NCI-H2196 (cell line): ENCODE results near the gene TTC7B.

Experiments
- DNase-seq: peaks from one replicate; lab custom pipeline; 2025; ENCODE audit not compliant: unreplicated experiment; lab: John Stamatoyannopoulos, UW

The TTC7B gene

DNA sequence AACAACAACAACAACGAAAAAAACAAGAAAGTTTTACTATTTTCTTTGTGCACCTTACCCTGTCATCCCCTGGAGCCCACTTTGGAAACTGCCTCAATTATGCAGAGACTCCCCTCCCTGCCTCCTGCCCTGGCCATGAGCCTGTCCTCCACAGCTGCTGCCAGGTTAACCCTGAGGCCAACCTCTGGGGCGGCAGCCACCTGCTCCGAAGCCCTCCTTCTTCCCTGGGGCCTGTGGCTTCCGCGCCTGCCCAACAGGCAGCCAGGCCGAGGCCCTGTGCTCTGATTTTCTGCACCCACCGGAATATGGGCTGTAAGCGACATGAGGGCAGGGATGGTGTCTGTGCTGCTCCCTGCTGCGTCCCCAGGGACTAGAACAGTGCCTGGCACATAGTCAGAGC lies 236.4 kb downstream of the TTC7B start:
- no peak for DNase-seq

DNA sequence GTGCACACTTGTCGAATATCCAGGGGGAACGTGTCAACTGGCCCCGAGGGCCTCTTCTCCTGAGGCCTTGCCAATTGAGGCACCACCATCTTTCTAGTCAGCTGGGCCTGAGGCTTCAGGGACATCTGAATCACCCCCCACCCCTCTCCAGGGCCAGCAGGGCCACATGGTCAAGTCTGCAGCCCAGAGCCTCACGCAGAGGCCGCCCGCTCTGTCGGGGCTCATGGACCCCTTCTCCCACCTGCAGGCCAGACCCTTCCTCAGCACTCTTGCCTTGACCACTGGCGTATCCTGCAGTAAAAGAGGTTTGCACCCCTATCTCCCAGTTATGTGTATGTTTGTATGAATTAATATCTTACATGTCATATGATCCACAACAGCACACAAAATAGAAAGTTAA lies 237.1 kb downstream of the TTC7B start:
- DNase-seq: no peak

DNA sequence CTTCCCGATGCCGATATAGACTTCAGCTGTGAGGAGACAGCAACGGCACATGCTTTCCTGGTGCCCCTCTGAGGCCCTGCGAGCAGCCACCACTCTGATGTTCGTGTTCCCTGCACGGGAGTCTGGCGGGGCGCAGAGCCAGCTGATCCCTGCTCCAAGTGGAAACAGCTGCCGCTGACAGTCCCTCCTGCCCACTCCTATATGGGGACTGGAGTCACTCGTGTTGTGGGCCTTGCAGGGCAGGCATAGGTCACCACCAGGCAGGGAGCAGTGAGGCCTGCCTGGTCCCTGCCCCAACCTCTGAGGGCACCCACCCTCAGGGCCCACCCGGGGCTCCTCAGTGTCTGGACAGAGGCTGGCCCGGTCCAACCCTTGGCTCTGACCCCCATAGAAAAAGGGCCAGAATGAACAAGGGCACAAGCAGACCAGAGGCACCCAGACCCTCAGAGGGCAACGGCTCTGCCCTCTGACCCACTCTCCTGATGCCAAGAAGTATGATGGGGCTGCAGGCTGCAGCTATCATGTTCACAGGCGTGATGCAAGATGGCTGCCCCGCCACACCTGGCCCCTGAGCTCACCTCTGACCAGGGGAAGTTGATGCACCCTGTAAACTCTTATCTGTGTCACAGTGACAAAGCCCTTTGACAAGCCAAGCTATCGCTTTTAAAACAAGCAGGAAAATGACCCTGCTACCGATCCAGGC lies 237.8 kb downstream of the TTC7B start:
- no peak for DNase-seq

GRCh38 chr14:90577661-90578282 lies 238.5 kb downstream of the TTC7B start:
- no peak for DNase-seq

DNA sequence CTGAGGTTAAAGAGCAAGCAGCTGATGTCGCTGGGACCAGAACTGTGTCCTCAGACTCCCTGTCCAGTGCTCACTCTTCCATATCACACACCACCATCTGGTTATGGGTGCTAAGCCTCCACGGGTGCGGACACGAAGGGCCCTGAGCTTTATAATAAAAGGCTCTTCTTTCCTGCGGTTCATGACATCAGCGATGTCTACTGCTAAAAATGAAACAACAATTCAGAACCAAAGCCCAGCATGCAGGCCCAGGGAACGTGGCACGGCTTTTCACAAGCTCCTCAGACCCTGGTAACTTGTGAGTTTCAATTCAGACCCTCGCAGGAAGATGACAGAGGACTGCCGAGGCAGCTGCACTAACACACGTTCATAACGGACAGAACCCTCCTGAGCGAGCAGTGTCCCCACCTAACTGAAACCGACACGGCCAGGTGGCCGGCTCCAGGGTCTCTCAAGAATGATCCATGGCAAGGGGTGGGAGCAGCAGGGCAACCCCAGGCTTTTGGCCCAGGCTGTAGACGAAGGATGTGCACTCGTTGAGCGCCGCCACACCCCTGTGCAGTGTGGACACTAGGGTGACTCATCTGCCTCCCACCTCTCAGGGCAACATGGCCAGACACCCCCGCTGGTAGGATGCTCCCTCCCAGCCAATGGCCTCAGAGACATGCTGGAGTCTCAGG lies 239.1 kb downstream of the TTC7B start:
- no peak for DNase-seq

GRCh38 chr14:90576581-90576980 lies 239.6 kb downstream of the TTC7B start:
- no peak for DNase-seq

DNA sequence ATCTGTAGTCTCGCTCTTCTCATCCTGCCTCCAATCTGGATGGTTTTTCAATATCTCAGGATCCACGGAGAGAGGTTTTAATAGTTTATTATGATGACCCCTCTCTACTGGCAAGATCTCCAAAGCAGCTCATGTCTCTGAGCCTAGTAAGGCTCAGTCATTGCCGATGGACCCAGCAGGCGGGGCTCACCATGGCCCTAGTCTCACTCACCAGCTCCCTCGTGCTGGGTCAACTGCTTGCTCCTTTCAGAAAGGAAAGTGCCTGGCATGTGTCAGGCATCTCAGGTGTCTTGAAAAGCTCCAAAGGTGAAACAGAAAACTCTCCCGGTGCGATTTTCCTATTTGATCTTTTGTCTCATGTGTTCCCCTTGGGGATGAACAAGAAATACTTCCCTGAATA lies 240.4 kb downstream of the TTC7B start:
- DNase-seq: no peak

DNA sequence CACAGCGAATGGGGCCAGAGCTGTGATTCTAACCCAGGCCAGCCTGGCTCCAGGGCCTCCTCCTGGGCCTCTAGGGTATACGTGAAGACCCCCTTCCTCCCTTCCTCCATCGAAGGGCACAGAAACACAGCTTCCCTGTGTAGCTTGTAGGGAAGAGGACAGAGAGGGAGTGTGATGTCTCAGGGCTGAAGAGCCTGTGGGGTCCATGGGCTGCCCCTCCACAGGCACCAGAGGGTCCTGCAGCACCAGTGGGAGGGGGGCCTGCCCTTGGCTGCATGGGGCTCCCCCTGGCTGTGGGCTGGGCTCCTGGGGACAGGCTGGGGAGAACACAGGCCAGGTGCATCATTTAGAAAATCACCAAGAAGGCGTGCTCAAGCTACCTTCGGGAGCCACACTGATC lies 240.9 kb downstream of the TTC7B start:
- no peak for DNase-seq

GRCh38 chr14:90574188-90575131 lies 241.8 kb downstream of the TTC7B start:
- DNase-seq: no peak

- no peak for DNase-seq
Measured at GRCh38 chr14:90573385-90574105, 242.7 kb downstream of the TTC7B start.

- no peak for DNase-seq
Measured at GRCh38 chr14:90572441-90573150, 243.6 kb downstream of the TTC7B start.

DNA sequence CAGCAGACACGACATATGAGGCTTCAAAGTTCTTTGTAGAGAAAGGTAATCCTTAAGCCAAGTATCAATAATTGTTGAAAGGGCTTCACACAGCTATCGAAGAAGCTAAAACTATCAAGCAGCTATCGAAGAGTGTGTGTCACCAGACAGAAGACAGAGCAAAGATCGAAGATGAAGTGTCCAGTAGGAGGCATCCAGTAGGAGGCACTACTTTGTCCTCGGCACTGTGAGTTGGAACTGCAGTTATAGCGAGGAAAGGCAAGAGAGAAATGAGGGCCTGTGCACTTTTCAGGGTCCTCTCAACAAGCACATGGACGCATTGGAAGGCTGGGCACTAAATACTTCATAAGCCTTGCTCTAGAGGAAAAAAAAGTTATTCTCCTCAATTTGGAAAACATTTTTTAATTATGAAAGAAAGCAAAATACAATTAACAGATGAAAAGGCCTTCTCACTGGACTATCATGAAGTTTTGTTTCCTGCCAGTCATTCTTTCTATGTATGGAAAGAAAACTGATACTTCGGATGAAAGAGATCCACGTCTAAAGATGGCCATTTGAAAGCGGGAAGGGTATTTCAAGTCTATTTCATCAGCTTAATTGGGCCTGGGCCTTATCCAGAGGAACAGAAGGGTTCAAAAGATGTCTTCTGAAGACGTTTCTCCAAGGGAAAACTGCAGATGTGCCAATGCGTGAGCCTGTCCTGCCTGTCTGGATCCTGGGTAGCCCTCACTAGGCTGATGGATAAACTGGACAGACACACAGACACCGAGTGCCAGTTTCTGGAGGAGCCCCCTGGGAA lies 244.9 kb downstream of the TTC7B start:
- no peak for DNase-seq

DNA sequence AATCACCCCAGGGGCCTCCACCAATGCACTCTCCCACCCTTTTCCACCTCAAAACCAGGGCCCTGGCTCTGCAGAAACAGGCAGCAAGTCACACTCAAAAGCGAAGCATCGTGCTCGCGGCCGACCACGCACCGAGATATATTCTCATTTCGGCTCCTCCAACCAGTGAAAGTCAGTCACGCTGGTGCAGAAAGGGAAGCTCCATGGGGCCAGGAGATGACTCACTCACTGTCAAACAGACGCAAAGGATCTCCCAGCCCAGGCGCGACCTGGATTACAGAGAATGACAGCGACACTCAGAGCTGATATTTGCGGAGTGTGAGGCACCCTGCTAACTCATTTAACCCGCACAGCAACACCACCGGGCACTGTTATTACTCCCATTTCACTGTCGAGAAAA lies 245.8 kb downstream of the TTC7B start:
- DNase-seq: no peak

- peak; percentile 16 for DNase-seq
Measured at GRCh38 chr14:90569606-90570387, 246.4 kb downstream of the TTC7B start.

GRCh38 chr14:90569201-90569600 lies 247.0 kb downstream of the TTC7B start:
- no peak for DNase-seq

DNA sequence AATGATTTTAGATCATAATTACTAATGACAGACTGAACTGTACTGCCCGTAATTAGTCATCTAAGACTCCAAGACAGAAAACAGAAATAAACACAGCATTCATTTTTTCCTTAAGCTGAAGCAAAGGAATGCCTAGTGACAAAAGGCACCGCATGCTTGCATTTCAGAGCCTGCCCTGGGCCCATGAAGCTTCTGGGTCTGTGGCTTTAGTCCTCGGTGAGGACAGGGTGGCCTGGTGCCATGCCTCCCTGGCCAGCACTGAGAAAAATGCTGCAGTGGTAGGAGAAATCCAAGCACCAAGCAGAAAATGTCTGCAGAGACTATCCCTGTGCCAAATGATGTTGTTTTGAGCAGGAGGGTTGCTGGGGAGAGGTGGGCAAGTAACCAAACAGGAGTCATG lies 247.8 kb downstream of the TTC7B start:
- DNase-seq: no peak

GRCh38 chr14:90567991-90568390 lies 248.2 kb downstream of the TTC7B start:
- DNase-seq: no peak

- DNase-seq: no peak
Measured at GRCh38 chr14:90567191-90567590, 249.0 kb downstream of the TTC7B start.
